OCI-LY7 (cell line): ENCODE measurements around the gene ARVCF. TPM values are rescaled to one million over a fixed set of nuclear protein-coding genes. Genes with fewer than 3 reads are reported as not detected.

ENCODE experiments used
- BruUV-seq: library from RNA; stranded (reverse); fragments of 400-500 nt; replicated peaks from 2 replicates; lab custom pipeline; 2021; lab: Mats Ljungman, UMichigan
- CTCF ChIA-PET: fragments of 300-600 bp; sonication (Branson Sonifier 250); formaldehyde crosslinking; loops from one replicate; lab custom pipeline; 2022; ENCODE audit warnings: antibody characterized with exemption; ENCODE audit not compliant: unreplicated experiment; lab: Charles Lee
- POLR2A ChIA-PET: fragments of 300-600 bp; sonication (Branson Sonifier 250); formaldehyde crosslinking; loops from one replicate; lab custom pipeline; 2022; ENCODE audit warnings: antibody characterized with exemption; lab: Charles Lee
- DNase-seq: peaks from one replicate; pipeline ENCODE4 v3.0.0-alpha.2; 2015; ENCODE audit warnings: low spot score
- H2AFZ ChIP-seq: fragments of 200-600 bp; sonication (generic), shearing (Covaris generic); 2 replicates; pipeline ENCODE4 v1.6.1; 2014; ENCODE audit warnings: mild to moderate bottlenecking, antibody characterized with exemption, low read length, moderate library complexity
- H3K27ac ChIP-seq: fragments of 200-600 bp; sonication (generic); 2 replicates; pipeline ENCODE4 v1.5.1; 2014; ENCODE audit warnings: mixed run types, low read depth, mild to moderate bottlenecking, moderate library complexity, low read length, inconsistent platforms; ENCODE audit not compliant: poor library complexity, severe bottlenecking
- H3K36me3 ChIP-seq: fragments of 200-600 bp; sonication (generic); 2 replicates; pipeline ENCODE4 v1.6.1; 2014; ENCODE audit warnings: mild to moderate bottlenecking, antibody characterized with exemption, low read length, moderate library complexity, mixed read lengths; ENCODE audit not compliant: insufficient read depth
- H3K4me1 ChIP-seq: fragments of 200-600 bp; sonication (generic); 2 replicates; pipeline ENCODE4 v1.5.1; 2014; ENCODE audit warnings: mild to moderate bottlenecking, low read length; ENCODE audit not compliant: insufficient read depth, poor library complexity, severe bottlenecking
- H3K4me2 ChIP-seq: fragments of 200-600 bp; sonication (generic); 2 replicates; pipeline ENCODE4 v1.6.1; 2014; ENCODE audit warnings: mild to moderate bottlenecking, low read length
- H3K4me3 ChIP-seq: fragments of 200-600 bp; sonication (generic); 2 replicates; pipeline ENCODE4 v1.5.1; 2014; ENCODE audit warnings: mild to moderate bottlenecking, low read depth, low read length; ENCODE audit not compliant: poor library complexity, severe bottlenecking
- H3K79me2 ChIP-seq: fragments of 200-600 bp; sonication (generic); 2 replicates; pipeline ENCODE4 v1.6.1; 2016; ENCODE audit warnings: low read depth, mild to moderate bottlenecking, low read length, moderate library complexity, mixed read lengths; ENCODE audit not compliant: insufficient read depth
- H3K9me2 ChIP-seq: fragments of 200-600 bp; sonication (generic); 2 replicates; pipeline ENCODE4 v1.6.1; 2016; ENCODE audit warnings: mild to moderate bottlenecking, low read length, mixed read lengths; ENCODE audit not compliant: insufficient read depth
- H3K9me3 ChIP-seq: fragments of 200-600 bp; sonication (generic); 2 replicates; pipeline ENCODE4 v1.6.1; 2014; ENCODE audit warnings: mild to moderate bottlenecking, mixed run types, low read length, mixed read lengths
- H4K20me1 ChIP-seq: fragments of 200-600 bp; sonication (generic); 2 replicates; pipeline ENCODE4 v1.6.1; 2014; ENCODE audit warnings: mild to moderate bottlenecking, antibody characterized with exemption, low read length, moderate library complexity, mixed read lengths; ENCODE audit not compliant: insufficient read depth
- EZH2phosphoT487 ChIP-seq: fragments of 200-600 bp; sonication (generic); IDR thresholded peaks from 2 replicates; pipeline ENCODE4 v1.6.1; 2018; ENCODE audit warnings: low read depth, borderline replicate concordance, mild to moderate bottlenecking, mixed run types, antibody characterized with exemption, low read length, moderate library complexity, mixed read lengths
- intact Hi-C: fragments of 100-400 bp; cut with micrococcal nuclease; formaldehyde crosslinking; loops from one replicate; pipeline ENCODE4 v1.10.0; 2022; ENCODE audit not compliant: unreplicated experiment
- total RNA-seq, 2 experiments: library from RNA; depleted of rRNA in 1 of 2; stranded (reverse); fragments of >200 nt in 1 of 2; shearing (Covaris generic) in 1 of 2; gene quantifications; 2 replicates each; pipeline ENCODE4 v1.2.3, GENCODE V29; 2014 to 2022
- TF ChIP-seq, protein P1 (sequence below): fragments of 200-600 bp; sonication (generic); conservative IDR thresholded peaks from 2 replicates; pipeline ENCODE4 v1.5.1; 2014; ENCODE audit warnings: mild to moderate bottlenecking, antibody characterized with exemption, low read length, moderate library complexity, mixed read lengths

ARVCF gene
- total RNA-seq, 2 experiments from 2014 or later = 2.9 to 3.8 TPM

DNA sequence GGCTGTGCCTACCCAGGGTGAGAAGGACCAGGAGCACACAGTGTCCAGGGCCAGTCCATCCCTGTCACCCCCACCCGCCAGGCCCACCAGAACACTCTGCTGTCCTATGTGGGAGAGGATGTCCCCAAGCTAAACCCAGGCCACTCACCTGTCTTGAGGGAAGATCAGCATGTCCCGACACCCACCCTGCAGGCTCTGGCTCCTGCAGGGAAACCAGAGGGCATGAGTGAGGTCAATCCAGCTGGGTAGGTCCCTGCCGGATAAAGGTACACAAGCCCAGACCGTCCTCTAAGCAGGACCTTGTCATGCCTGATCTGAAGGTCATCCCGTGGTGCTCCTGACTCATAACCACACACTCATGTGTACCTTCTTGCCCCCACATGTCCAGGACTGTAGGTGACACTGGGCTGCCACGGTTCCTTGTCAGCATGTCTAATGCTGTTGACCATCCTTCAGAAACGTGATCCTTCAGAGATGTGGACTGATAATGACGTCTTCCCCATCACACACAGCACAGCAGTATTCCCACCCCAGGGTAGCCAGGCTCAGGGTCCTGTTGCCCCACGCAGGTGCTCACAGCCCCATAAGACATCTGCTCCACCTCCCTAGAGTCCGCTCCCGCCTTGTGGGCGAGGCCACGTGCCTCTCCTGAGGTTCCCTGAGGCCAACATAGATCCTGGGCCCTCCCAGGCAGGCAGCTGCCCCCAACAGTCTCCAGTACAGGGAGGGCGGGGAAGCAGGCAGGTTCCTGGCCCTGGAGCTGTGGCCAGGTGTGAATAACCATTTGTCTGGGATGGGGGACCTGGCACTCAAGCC, 6.1 kb downstream of the ARVCF start:
- Histone ChIP-seq H3K4me3 (no peak overlapping the region), H3K4me2 (no peak overlapping the region), H3K79me2 (no peaks in the 10 kb centered on the region), H4K20me1 (no peaks in the 10 kb centered on the region), H3K27ac (no peak overlapping the region), H3K36me3 (no peaks in the 10 kb centered on the region), H3K4me1 (no peaks in the 10 kb centered on the region), H3K9me2 (no peaks in the 10 kb centered on the region), H2AFZ (no peak overlapping the region), H3K9me3 (no peaks in the 10 kb centered on the region)
- intact Hi-C loops = no loop called here
- DNase-seq = no peak
- POLR2A ChIA-PET = no interaction called here
- TF ChIP-seq EZH2phosphoT487 = no peak
- TF ChIP-seq, protein P1, sequence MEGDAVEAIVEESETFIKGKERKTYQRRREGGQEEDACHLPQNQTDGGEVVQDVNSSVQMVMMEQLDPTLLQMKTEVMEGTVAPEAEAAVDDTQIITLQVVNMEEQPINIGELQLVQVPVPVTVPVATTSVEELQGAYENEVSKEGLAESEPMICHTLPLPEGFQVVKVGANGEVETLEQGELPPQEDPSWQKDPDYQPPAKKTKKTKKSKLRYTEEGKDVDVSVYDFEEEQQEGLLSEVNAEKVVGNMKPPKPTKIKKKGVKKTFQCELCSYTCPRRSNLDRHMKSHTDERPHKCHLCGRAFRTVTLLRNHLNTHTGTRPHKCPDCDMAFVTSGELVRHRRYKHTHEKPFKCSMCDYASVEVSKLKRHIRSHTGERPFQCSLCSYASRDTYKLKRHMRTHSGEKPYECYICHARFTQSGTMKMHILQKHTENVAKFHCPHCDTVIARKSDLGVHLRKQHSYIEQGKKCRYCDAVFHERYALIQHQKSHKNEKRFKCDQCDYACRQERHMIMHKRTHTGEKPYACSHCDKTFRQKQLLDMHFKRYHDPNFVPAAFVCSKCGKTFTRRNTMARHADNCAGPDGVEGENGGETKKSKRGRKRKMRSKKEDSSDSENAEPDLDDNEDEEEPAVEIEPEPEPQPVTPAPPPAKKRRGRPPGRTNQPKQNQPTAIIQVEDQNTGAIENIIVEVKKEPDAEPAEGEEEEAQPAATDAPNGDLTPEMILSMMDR = no peak
- BruUV-seq = no TSS peak
- CTCF ChIA-PET = no interaction called here

DNA sequence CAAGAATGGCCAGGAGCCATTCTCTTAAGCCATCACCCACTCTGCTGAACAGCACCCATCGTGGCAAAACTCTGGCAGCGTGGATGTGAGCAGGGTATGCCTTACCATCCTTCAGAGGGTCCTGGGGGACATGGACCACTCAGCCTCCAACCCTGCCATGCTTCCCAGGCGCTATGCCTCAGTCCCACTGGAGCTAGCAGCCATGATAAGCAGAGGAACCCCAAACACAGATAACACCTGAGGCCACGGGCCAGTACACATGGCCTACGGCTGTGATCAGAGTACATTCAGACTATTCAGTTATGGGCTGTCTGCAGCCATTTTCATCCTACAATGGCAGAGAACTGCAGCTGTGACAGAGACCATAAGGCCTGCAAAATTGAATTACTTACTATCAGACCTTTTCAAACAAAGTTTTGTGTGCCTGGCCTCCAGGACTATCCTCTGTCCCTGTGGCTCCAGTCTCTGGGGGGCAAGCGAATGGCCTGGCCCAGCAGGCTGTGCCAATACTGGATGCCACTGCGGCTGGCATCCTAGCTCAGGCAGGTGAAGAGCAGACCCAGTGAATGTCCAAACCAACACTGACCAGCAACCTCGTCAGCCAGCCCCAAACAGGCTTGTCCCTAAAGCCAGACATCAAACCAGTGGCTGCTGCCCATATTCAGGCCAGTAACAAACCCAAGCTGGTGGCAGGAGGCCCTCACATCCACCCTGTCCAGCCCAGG, 6.9 kb downstream of the ARVCF start:
- intact Hi-C loops = no loop called here
- no TSS peak for BruUV-seq
- CTCF ChIA-PET = no interaction called here

More for the DNA sequence above, 6.9 kb downstream of the ARVCF start:
- Histone ChIP-seq H2AFZ (no peak overlapping the region), H3K9me3 (peaks cover 5% of the 10 kb centered on the region; the same call in 1 of the 2 replicates), H3K4me1 (no peaks in the 10 kb centered on the region), H3K9me2 (no peaks in the 10 kb centered on the region), H3K79me2 (no peaks in the 10 kb centered on the region), H3K27ac (no peak overlapping the region), H3K4me2 (no peak overlapping the region), H3K36me3 (no peaks in the 10 kb centered on the region), H4K20me1 (no peaks in the 10 kb centered on the region), H3K4me3 (no peak overlapping the region)
- TF ChIP-seq, protein P1 = no peak
- no peak for TF ChIP-seq EZH2phosphoT487
- POLR2A ChIA-PET = no interaction called here
- DNase-seq = no peak
